PC-9 (cell line): ENCODE measurements around the gene CDCA5. TPM values are rescaled to one million over a fixed set of nuclear protein-coding genes. Genes with fewer than 3 reads are reported as not detected.

ENCODE experiments used
- BruUV-seq: library from RNA; stranded (reverse); fragments of 400-500 nt; replicated peaks from 2 replicates; lab custom pipeline; 2021; lab: Mats Ljungman, UMichigan
- CTCF ChIA-PET: fragments of 300-600 bp; sonication (Branson Sonifier 250); formaldehyde crosslinking; loops from one replicate; lab custom pipeline; 2022; ENCODE audit warnings: antibody characterized with exemption; lab: Charles Lee
- POLR2A ChIA-PET: fragments of 300-600 bp; sonication (Branson Sonifier 250); formaldehyde crosslinking; loops from one replicate; lab custom pipeline; 2022; ENCODE audit warnings: antibody characterized with exemption; ENCODE audit not compliant: unreplicated experiment; lab: Charles Lee
- DNase-seq, 2 experiments: peaks; one replicate each; pipeline versions ENCODE4 v3.0.0 to v3.0.0-alpha.2; 2015 to 2022; ENCODE audit warnings: mixed read lengths in 1 of 2
- H2AFZ ChIP-seq: fragments of 200-600 bp; sonication (generic); 2 replicates; pipeline ENCODE4 v1.8.1; 2017; ENCODE audit warnings: antibody characterized with exemption
- H3F3A ChIP-seq: fragments of 200-600 bp; sonication (generic); 2 replicates; pipeline ENCODE4 v1.8.1; 2017; ENCODE audit warnings: antibody characterized with exemption, mild to moderate bottlenecking, low read depth; ENCODE audit not compliant: insufficient read depth
- H3K27ac ChIP-seq: fragments of 200-600 bp; sonication (generic); 2 replicates; pipeline ENCODE4 v1.6.1; 2016; ENCODE audit warnings: mixed run types
- H3K27me3 ChIP-seq: fragments of 200-600 bp; sonication (generic); 2 replicates; pipeline ENCODE4 v1.6.1; 2016; ENCODE audit warnings: low read depth, mixed run types; ENCODE audit not compliant: insufficient read depth
- H3K36me3 ChIP-seq: fragments of 200-600 bp; sonication (generic); 2 replicates; pipeline ENCODE4 v1.6.1; 2016; ENCODE audit warnings: low read depth, mixed run types
- H3K4me1 ChIP-seq: fragments of 200-600 bp; sonication (generic); replicated peaks from 2 replicates; pipeline ENCODE4 v1.6.1; 2016; ENCODE audit warnings: mixed run types; ENCODE audit not compliant: insufficient read depth
- H3K4me2 ChIP-seq: fragments of 200-600 bp; sonication (generic); 2 replicates; pipeline ENCODE4 v1.6.1; 2017; ENCODE audit warnings: mixed run types
- H3K4me3 ChIP-seq: fragments of 200-600 bp; sonication (generic); 2 replicates; pipeline ENCODE4 v1.6.1; 2016; ENCODE audit warnings: mixed run types
- H3K79me2 ChIP-seq: fragments of 200-600 bp; sonication (generic); 2 replicates; pipeline ENCODE4 v1.6.1; 2017; ENCODE audit warnings: low read depth, mixed run types
- H3K9me2 ChIP-seq: fragments of 200-600 bp; sonication (generic); 2 replicates; pipeline ENCODE4 v1.8.1; 2017; ENCODE audit warnings: mild to moderate bottlenecking; ENCODE audit not compliant: insufficient read depth
- H3K9me3 ChIP-seq: fragments of 200-600 bp; sonication (generic); 2 replicates; pipeline ENCODE4 v1.8.1; 2016; ENCODE audit warnings: low read depth; ENCODE audit not compliant: insufficient read depth
- H4K20me1 ChIP-seq: fragments of 200-600 bp; sonication (generic); 2 replicates; pipeline ENCODE4 v1.8.1; 2017; ENCODE audit not compliant: insufficient read depth
- EZH2 ChIP-seq: fragments of 200-600 bp; sonication (generic); IDR thresholded peaks from 2 replicates; pipeline ENCODE4 v1.8.0; 2017; ENCODE audit warnings: antibody characterized with exemption, low read depth
- intact Hi-C: fragments of 100-400 bp; cut with micrococcal nuclease; formaldehyde crosslinking; loops from one replicate; pipeline ENCODE4 v1.10.0; 2022; ENCODE audit not compliant: unreplicated experiment
- total RNA-seq: library from RNA; stranded (reverse); gene quantifications from 2 replicates; pipeline ENCODE4 v1.2.3, GENCODE V29; 2021
- TF ChIP-seq, protein P1 (sequence below): fragments of 200-600 bp; sonication (generic); conservative IDR thresholded peaks from 2 replicates; pipeline ENCODE4 v1.6.1; 2017; ENCODE audit warnings: mixed run types, antibody characterized with exemption, mild to moderate bottlenecking, moderate library complexity

CDCA5 gene
- total RNA-seq, 1 experiment from 2014 or later, result 86.4 TPM

DNA sequence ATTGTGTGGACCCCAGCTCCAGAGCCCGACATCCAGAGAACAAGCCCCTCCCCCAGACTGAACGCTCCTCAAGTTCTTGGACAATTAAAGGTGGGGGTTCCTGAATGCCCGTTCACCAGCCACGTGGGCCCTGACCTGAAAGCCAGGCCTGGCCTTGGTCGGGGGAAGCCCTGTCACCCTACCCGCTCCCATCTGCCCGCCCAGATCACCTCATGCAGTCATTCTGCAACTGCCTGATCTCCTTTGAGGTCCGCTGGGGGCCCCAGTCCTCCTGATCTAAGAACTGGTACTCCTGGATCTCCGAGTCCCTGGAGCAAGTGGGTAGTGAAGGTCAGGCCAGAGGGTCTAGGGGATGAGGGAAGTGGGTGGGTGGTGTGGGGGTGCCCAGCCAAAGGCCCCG lies 16.4 kb downstream of the CDCA5 start:
- no peak overlapping the region for H3K27ac ChIP-seq
- no peak overlapping the region for H3K4me3 ChIP-seq
- no peak for TF ChIP-seq EZH2
- TF ChIP-seq, protein P1, sequence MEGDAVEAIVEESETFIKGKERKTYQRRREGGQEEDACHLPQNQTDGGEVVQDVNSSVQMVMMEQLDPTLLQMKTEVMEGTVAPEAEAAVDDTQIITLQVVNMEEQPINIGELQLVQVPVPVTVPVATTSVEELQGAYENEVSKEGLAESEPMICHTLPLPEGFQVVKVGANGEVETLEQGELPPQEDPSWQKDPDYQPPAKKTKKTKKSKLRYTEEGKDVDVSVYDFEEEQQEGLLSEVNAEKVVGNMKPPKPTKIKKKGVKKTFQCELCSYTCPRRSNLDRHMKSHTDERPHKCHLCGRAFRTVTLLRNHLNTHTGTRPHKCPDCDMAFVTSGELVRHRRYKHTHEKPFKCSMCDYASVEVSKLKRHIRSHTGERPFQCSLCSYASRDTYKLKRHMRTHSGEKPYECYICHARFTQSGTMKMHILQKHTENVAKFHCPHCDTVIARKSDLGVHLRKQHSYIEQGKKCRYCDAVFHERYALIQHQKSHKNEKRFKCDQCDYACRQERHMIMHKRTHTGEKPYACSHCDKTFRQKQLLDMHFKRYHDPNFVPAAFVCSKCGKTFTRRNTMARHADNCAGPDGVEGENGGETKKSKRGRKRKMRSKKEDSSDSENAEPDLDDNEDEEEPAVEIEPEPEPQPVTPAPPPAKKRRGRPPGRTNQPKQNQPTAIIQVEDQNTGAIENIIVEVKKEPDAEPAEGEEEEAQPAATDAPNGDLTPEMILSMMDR, result no peak
- no peaks in the 10 kb centered on the region for H3K79me2 ChIP-seq
- no peak overlapping the region for H3K4me2 ChIP-seq
- no peaks in the 10 kb centered on the region for H3K9me2 ChIP-seq
- no peaks in the 10 kb centered on the region for H3K27me3 ChIP-seq
- H3K36me3 ChIP-seq, result no peaks in the 10 kb centered on the region
- ChIA-PET CTCF (no interaction called here), POLR2A (no interaction called here)
- H2AFZ ChIP-seq, result no peak overlapping the region
- no peak for DNase-seq
- H3K4me1 ChIP-seq, result no peaks in the 10 kb centered on the region
- H4K20me1 ChIP-seq, result no peaks in the 10 kb centered on the region
- no TSS peak for BruUV-seq
- no peaks in the 10 kb centered on the region for H3F3A ChIP-seq
- H3K9me3 ChIP-seq, result no peaks in the 10 kb centered on the region
- intact Hi-C loops, result no loop called here

DNA sequence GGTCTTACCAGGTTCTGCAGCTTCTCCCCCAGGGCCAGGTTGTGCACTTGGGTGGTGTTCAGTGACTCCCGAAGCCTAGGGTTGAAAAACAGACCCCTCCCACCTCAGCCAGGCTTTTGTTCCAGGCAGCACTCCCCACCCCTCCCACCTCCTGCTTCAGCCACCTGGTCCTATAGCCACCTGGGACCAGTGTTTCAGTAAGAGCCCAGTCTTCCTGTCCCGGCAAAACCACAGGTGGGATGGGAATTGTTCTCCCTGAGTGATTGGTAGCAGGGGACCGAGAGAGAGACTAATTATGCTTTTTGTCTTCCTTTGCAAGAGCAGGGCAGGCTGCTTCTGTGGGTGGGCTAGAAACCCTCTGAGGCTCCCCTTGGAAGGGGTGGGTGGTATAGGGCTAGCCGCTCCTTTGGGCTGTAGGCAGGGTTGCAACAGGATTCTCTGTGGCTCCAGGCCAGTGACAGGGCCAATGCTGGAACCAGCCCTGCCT lies 17.0 kb downstream of the CDCA5 start:
- Histone ChIP-seq H3K9me3 (no peaks in the 10 kb centered on the region), H3K36me3 (no peaks in the 10 kb centered on the region), H3F3A (no peaks in the 10 kb centered on the region), H3K4me2 (no peak overlapping the region), H3K9me2 (no peaks in the 10 kb centered on the region), H3K4me1 (no peaks in the 10 kb centered on the region), H3K27me3 (no peaks in the 10 kb centered on the region), H2AFZ (no peak overlapping the region), H3K4me3 (no peak overlapping the region), H4K20me1 (no peaks in the 10 kb centered on the region), H3K27ac (no peak overlapping the region), H3K79me2 (no peaks in the 10 kb centered on the region)
- intact Hi-C loops, result no loop called here
- TF ChIP-seq EZH2, result no peak
- TF ChIP-seq, protein P1, result no peak
- DNase-seq, result no peak
- ChIA-PET CTCF (no interaction called here), POLR2A (interaction anchor here (0.6 kb wide), 1 partner anchor 11 kb away, joined by 5 read pairs; no protein-coding TSS in a partner anchor)
- no TSS peak for BruUV-seq

DNA sequence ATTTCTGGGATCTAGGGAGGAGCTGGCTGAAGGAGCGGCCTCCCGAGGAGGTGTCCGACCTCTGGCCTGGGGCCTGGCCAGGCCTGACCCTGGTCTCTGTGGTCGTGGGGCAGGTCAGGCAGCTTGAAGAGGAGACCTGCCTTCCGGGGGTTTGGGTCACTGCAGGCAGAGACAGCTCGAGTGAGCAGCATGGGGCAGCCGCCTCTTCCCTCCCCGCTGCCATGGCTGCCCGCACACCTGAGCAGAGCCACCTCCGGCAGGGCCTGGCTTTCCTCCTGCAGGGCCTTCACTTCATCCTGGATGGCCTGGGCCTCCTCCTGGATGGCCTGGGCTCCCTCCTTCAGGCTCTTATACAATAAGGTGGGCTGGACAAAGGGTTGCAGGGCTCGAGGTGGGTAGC lies 17.5 kb downstream of the CDCA5 start:
- H4K20me1 ChIP-seq, result no peaks in the 10 kb centered on the region
- DNase-seq, result peak in 1 of 2 experiments; percentile 0
- ChIA-PET POLR2A (no interaction called here), CTCF (no interaction called here)
- H3K36me3 ChIP-seq, result no peaks in the 10 kb centered on the region
- no peaks in the 10 kb centered on the region for H3K9me3 ChIP-seq
- H3K27me3 ChIP-seq, result no peaks in the 10 kb centered on the region
- H3K4me2 ChIP-seq, result no peak overlapping the region
- H3K79me2 ChIP-seq, result no peaks in the 10 kb centered on the region
- no peaks in the 10 kb centered on the region for H3K9me2 ChIP-seq
- no peaks in the 10 kb centered on the region for H3K4me1 ChIP-seq
- no peak overlapping the region for H2AFZ ChIP-seq
- TF ChIP-seq, protein P1, result no peak
- TF ChIP-seq EZH2, result no peak
- no TSS peak for BruUV-seq
- H3F3A ChIP-seq, result no peaks in the 10 kb centered on the region
- no peak overlapping the region for H3K27ac ChIP-seq
- H3K4me3 ChIP-seq, result no peak overlapping the region
- intact Hi-C loops, result no loop called here
